HEK293T (cell line): ENCODE measurements around the gene ERI3.

ENCODE experiments used
- ARNT ChIP-seq: fragments of 450-650 bp; IDR thresholded peaks from 2 replicates; pipeline ENCODE4 v1.6.1; 2017; ENCODE audit warnings: mild to moderate bottlenecking
- BHLHE40 ChIP-seq: fragments of 450-650 bp; IDR thresholded peaks from 2 replicates; pipeline ENCODE4 v1.6.1; 2016; ENCODE audit warnings: mild to moderate bottlenecking, moderate library complexity, borderline replicate concordance
- FOXA1 ChIP-seq: fragments of 450-650 bp; IDR thresholded peaks from 2 replicates; pipeline ENCODE4 v1.6.1; 2016; ENCODE audit warnings: mild to moderate bottlenecking
- FOXM1 ChIP-seq: fragments of 450-650 bp; IDR thresholded peaks from 2 replicates; pipeline ENCODE4 v1.6.1; 2017; ENCODE audit warnings: mild to moderate bottlenecking, borderline replicate concordance
- HDGF ChIP-seq: fragments of 450-650 bp; IDR thresholded peaks from 2 replicates; pipeline ENCODE4 v1.6.1; 2017; ENCODE audit warnings: antibody characterized with exemption, borderline replicate concordance
- L3MBTL2 ChIP-seq: fragments of 450-650 bp; conservative IDR thresholded peaks from 2 replicates; pipeline ENCODE4 v1.6.1; 2016; ENCODE audit warnings: mild to moderate bottlenecking
- LEF1 ChIP-seq: fragments of 450-650 bp; IDR thresholded peaks from 2 replicates; pipeline ENCODE4 v1.6.1; 2017; ENCODE audit warnings: mild to moderate bottlenecking, borderline replicate concordance
- NFRKB ChIP-seq: fragments of 450-650 bp; IDR thresholded peaks from 2 replicates; pipeline ENCODE4 v1.6.1; 2016; ENCODE audit warnings: mild to moderate bottlenecking, moderate library complexity
- SP1 ChIP-seq: fragments of 450-650 bp; IDR thresholded peaks from 2 replicates; pipeline ENCODE4 v1.6.1; 2017
- SUZ12 ChIP-seq: fragments of 450-650 bp; IDR thresholded peaks from 2 replicates; pipeline ENCODE4 v1.6.1; 2016; ENCODE audit warnings: mild to moderate bottlenecking
- ZNF384 ChIP-seq: fragments of 450-650 bp; IDR thresholded peaks from 2 replicates; pipeline ENCODE4 v1.6.1; 2016
- TF ChIP-seq, protein P1 (sequence below): fragments of 450-650 bp; IDR thresholded peaks from 2 replicates; pipeline ENCODE4 v1.6.1; 2016

DNA sequence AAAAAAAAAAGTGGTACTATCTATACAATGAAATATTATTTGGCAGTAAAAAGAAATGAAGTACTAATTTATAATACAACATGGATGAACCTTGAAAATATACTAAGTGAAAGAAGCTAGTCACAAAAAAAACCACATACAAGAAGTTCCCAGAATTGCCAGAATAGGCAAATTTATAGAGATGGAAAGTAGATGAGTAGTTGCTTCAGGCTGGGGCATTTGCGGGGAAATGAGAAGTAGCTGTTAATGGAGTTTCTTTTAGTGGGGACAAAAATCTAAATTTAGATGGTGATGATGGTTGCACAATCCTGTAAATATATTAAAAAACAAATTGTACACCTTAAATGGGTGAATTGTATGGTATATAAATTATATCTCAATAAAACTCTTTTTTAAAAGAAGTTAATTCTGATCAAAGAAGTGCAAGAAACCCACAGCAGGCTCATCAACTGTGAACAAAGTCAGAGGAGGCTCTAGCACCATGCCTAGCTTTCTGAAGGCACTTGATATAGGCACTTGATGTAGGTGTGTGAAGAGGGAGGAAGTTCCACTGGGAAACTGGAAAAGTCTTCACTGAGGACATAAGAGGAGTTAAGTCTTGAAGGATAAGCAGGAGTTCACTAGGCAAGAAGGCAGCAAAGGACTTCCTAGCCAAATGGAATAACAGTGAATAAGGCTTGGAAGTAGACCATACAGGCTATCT lies 89.2 kb downstream of the ERI3 start:
- TF ChIP-seq FOXM1 = no peak
- TF ChIP-seq BHLHE40 = no peak
- TF ChIP-seq HDGF = no peak
- TF ChIP-seq ZNF384 = no peak
- TF ChIP-seq ARNT = no peak
- no peak for TF ChIP-seq SUZ12
- TF ChIP-seq FOXA1 = no peak
- TF ChIP-seq NFRKB = no peak
- TF ChIP-seq, protein P1, sequence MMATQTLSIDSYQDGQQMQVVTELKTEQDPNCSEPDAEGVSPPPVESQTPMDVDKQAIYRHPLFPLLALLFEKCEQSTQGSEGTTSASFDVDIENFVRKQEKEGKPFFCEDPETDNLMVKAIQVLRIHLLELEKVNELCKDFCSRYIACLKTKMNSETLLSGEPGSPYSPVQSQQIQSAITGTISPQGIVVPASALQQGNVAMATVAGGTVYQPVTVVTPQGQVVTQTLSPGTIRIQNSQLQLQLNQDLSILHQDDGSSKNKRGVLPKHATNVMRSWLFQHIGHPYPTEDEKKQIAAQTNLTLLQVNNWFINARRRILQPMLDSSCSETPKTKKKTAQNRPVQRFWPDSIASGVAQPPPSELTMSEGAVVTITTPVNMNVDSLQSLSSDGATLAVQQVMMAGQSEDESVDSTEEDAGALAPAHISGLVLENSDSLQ = no peak
- TF ChIP-seq LEF1 = no peak
- no peak for TF ChIP-seq L3MBTL2
- no peak for TF ChIP-seq SP1
